ENCODE results near the gene LDLRAD3. TPM values are rescaled to one million over a fixed set of nuclear protein-coding genes. Genes with fewer than 3 reads are reported as not detected.
A peak's percentile ranks its signal among the peaks of the same experiment; 100 is the strongest.

LDLRAD3 gene
- total RNA-seq, 1 experiment from 2014 or later, result 19.0 TPM

GRCh38 chr11:36105743-36106581, 162.1 kb downstream of the LDLRAD3 start:
- CTCF ChIA-PET, result no interaction called here
- H3K36me3 ChIP-seq (ENCODE audit: control insufficient read depth in 1 of 2, insufficient read depth in 2 of 2, low read length in 2 of 2), result no peaks in the 10 kb centered on the region
- DNase-seq (ENCODE audit: low read depth, low spot score) (no peak), ATAC-seq (no peak)
- H3K4me2 ChIP-seq (ENCODE audit: low read length), result no peak overlapping the region
- no TSS peak for BruUV-seq (replicated peaks)
- H4K20me1 ChIP-seq (ENCODE audit: insufficient read depth), result no peaks in the 10 kb centered on the region
- H3K27me3 ChIP-seq (ENCODE audit: insufficient read depth, low read length), result no peaks in the 10 kb centered on the region
- H3K4me3 ChIP-seq (replicated peaks in 1 of 2; ENCODE audit: low read depth in 1 of 2, low read length in 2 of 2), result no peak overlapping the region
- no peak overlapping the region for H3K27ac ChIP-seq (ENCODE audit: low read depth, low read length)
- H3K79me2 ChIP-seq (ENCODE audit: insufficient read depth, low read length), result no peaks in the 10 kb centered on the region
- H3K4me1 ChIP-seq (ENCODE audit: control insufficient read depth in 1 of 2, insufficient read depth in 2 of 2, low read length in 2 of 2), result no peaks in the 10 kb centered on the region
- POLR2A ChIA-PET, result no interaction called here
- no peak overlapping the region for H2AFZ ChIP-seq (ENCODE audit: low read depth, low read length, poor library complexity, severe bottlenecking)
- no peak overlapping the region for H3K9ac ChIP-seq (ENCODE audit: low read length)
- no peaks in the 10 kb centered on the region for H3K9me3 ChIP-seq (ENCODE audit: control insufficient read depth in 1 of 2, insufficient read depth in 1 of 2, low read depth in 1 of 2, low read length in 2 of 2)
- RAD21 ChIA-PET (ENCODE audit: low non-redundant PET in 1 of 2, low total read pairs in 2 of 2, uncharacterized antibody in 2 of 2, unreplicated experiment in 2 of 2), result no interaction called here
- intact Hi-C loops (cut with micrococcal nuclease), result no loop called here
- H3K9me2 ChIP-seq (ENCODE audit: insufficient read depth), result no peaks in the 10 kb centered on the region
- TF ChIP-seq FOSL1 (IDR thresholded peaks at IDR 0.05; ENCODE audit: low read depth) (no peak), REST (IDR thresholded peaks at IDR 0.05; ENCODE audit: low read depth) (peak; percentile 13; the same call in 1 of the 2 replicates), CEBPB (IDR thresholded peaks at IDR 0.05; ENCODE audit: low read depth) (no peak)

GRCh38 chr11:36107547-36107946, 163.7 kb downstream of the LDLRAD3 start:
- Histone ChIP-seq H3K9ac (ENCODE audit: low read length) (no peak overlapping the region), H3K9me3 (ENCODE audit: control insufficient read depth in 1 of 2, insufficient read depth in 1 of 2, low read depth in 1 of 2, low read length in 2 of 2) (no peaks in the 10 kb centered on the region), H2AFZ (ENCODE audit: low read depth, low read length, poor library complexity, severe bottlenecking) (no peak overlapping the region), H3K4me2 (ENCODE audit: low read length) (no peak overlapping the region), H3K4me1 (ENCODE audit: control insufficient read depth in 1 of 2, insufficient read depth in 2 of 2, low read length in 2 of 2) (no peaks in the 10 kb centered on the region), H3K27ac (ENCODE audit: low read depth, low read length) (no peak overlapping the region), H3K79me2 (ENCODE audit: insufficient read depth, low read length) (no peaks in the 10 kb centered on the region), H3K4me3 (replicated peaks in 1 of 2; ENCODE audit: low read depth in 1 of 2, low read length in 2 of 2) (no peak overlapping the region), H3K9me2 (ENCODE audit: insufficient read depth) (no peaks in the 10 kb centered on the region), H3K27me3 (ENCODE audit: insufficient read depth, low read length) (no peaks in the 10 kb centered on the region), H3K36me3 (ENCODE audit: control insufficient read depth in 1 of 2, insufficient read depth in 2 of 2, low read length in 2 of 2) (no peaks in the 10 kb centered on the region), H4K20me1 (ENCODE audit: insufficient read depth) (no peaks in the 10 kb centered on the region)
- DNase-seq (ENCODE audit: low read depth, low spot score) (no peak), ATAC-seq (no peak)
- no TSS peak for BruUV-seq (replicated peaks)
- ChIA-PET RAD21 (ENCODE audit: low non-redundant PET in 1 of 2, low total read pairs in 2 of 2, uncharacterized antibody in 2 of 2, unreplicated experiment in 2 of 2) (no interaction called here), POLR2A (no interaction called here), CTCF (no interaction called here)
- TF ChIP-seq JUND (IDR thresholded peaks at IDR 0.05) (no peak), ELF1 (IDR thresholded peaks at IDR 0.05; ENCODE audit: borderline replicate concordance, low read depth) (no peak), ZBTB33 (IDR thresholded peaks at IDR 0.05; ENCODE audit: extremely low read depth, insufficient replicate concordance, low read length) (no peak), SRF (IDR thresholded peaks at IDR 0.05; ENCODE audit: low read depth) (no peak)
- intact Hi-C loops (cut with micrococcal nuclease), result no loop called here
